ENCODE measurements around the gene PARP8. TPM values are rescaled to one million over a fixed set of nuclear protein-coding genes. Genes with fewer than 3 reads are reported as not detected.
A peak's percentile ranks its signal among the peaks of the same experiment; 100 is the strongest.

The PARP8 gene
- total and polyA plus RNA-seq, 7 experiments from 2014 or later: 45.7 to 188 (median 121) TPM

DNA sequence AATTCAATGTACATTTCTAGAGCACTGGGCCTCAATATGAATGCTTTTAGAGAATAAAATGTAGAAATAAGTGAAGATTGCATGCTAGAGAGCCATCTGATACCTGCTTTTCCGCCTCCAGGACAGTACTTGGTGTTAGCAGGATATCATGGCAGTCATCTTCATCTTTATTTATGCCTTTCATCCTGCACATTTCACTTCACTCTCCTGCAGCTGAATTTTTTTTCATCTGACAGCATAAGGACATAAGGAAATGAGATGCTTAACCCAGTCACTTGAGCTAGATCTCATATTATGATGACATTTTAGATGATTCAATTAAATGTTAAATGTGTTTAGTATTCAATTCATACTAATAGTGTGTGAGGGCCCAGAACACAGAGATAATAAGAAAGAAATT lies 162.6 kb downstream of the PARP8 start:
- Mint-ChIP-seq H3K4me3 (no peak overlapping the region), H3K27me3 (no peaks in the 10 kb centered on the region), H3K27ac (peak overlapping the region in 1 of 9 donors; percentile 5), H3K4me1 (peaks cover 0 to 5% (median 2%) of the 10 kb centered on the region in 7 donors), H3K9me3 (no peaks in the 10 kb centered on the region), H3K36me3 (peaks cover 13 to 58% (median 40%) of the 10 kb centered on the region in 5 donors)
- H3K27ac ChIP-seq (ENCODE audit: low read depth, low read length): no peak overlapping the region
- DNase-seq (no peak), ATAC-seq (no peak)
- H3K4me3 ChIP-seq (ENCODE audit: low read length): no peak overlapping the region
- H3K27me3 ChIP-seq (ENCODE audit: control insufficient read depth in 2 of 2, insufficient read depth in 2 of 2, low read length in 2 of 2): no peaks in the 10 kb centered on the region
- POLR2A ChIA-PET: interaction anchor here (0.6 kb wide), 1 partner anchor 311 kb away, joined by 4 read pairs; no protein-coding TSS in a partner anchor
- no peaks in the 10 kb centered on the region for H3K9me3 ChIP-seq (ENCODE audit: control insufficient read depth in 2 of 3, low read length in 3 of 3)
- no peaks in the 10 kb centered on the region for H3K4me1 ChIP-seq (ENCODE audit: control insufficient read depth in 2 of 2, insufficient read depth in 2 of 2, low read length in 2 of 2)
- H3K36me3 ChIP-seq (ENCODE audit: control insufficient read depth in 2 of 3, insufficient read depth in 3 of 3, low read length in 3 of 3): peaks cover 8 to 59% (median 56%) of the 10 kb centered on the region in 3 experiments
- CTCF ChIA-PET: no interaction called here
- intact Hi-C loops (cut with micrococcal nuclease): no loop called here

DNA sequence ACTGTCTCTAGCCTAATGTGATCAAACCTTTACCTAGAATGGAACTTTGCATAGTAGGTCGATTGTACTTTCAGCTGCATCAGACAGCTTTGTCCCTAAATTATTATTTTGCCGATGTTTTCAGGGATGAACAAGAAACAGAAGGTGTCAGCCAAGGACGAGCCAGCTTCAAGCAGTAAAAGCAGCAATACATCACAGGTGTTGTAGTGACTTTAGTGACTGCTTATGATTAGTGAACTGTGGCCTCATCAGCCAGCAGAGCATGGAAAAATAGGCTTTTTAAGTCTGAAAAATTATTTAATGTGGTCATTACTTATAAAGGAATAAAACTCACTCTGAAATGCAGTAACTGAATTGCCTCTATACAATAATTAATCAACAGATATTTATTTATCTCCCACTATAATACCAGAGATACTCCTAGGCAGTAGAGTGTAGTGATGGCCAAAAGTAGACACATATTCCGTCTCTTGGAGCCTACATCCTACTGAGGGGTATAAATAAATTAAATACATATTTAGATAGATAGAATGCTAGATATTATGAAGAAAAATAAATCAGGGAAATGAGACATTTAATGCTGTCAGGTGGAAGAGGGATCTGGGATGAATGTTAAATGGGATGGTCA lies 166.3 kb downstream of the PARP8 start:
- peaks cover 8 to 78% (median 67%) of the 10 kb centered on the region in 3 experiments for H3K36me3 ChIP-seq (ENCODE audit: control insufficient read depth in 2 of 3, insufficient read depth in 3 of 3, low read length in 3 of 3)
- POLR2A ChIA-PET: no interaction called here
- Mint-ChIP-seq H3K36me3 (peaks cover 13 to 65% (median 49%) of the 10 kb centered on the region in 5 donors), H3K9me3 (no peaks in the 10 kb centered on the region), H3K27ac (peak overlapping the region in 1 of 9 donors; percentile 12), H3K4me1 (peaks cover 0 to 4% (median 0%) of the 10 kb centered on the region in 7 donors), H3K27me3 (no peaks in the 10 kb centered on the region), H3K4me3 (no peak overlapping the region)
- H3K4me3 ChIP-seq (ENCODE audit: low read length): no peak overlapping the region
- no peaks in the 10 kb centered on the region for H3K27me3 ChIP-seq (ENCODE audit: control insufficient read depth in 2 of 2, insufficient read depth in 2 of 2, low read length in 2 of 2)
- ATAC-seq (no peak), DNase-seq (no peak)
- no peaks in the 10 kb centered on the region for H3K4me1 ChIP-seq (ENCODE audit: control insufficient read depth in 2 of 2, insufficient read depth in 2 of 2, low read length in 2 of 2)
- intact Hi-C loops (cut with micrococcal nuclease): no loop called here
- no peaks in the 10 kb centered on the region for H3K9me3 ChIP-seq (ENCODE audit: control insufficient read depth in 2 of 3, low read length in 3 of 3)
- CTCF ChIA-PET: no interaction called here
- no peak overlapping the region for H3K27ac ChIP-seq (ENCODE audit: low read depth, low read length)

DNA sequence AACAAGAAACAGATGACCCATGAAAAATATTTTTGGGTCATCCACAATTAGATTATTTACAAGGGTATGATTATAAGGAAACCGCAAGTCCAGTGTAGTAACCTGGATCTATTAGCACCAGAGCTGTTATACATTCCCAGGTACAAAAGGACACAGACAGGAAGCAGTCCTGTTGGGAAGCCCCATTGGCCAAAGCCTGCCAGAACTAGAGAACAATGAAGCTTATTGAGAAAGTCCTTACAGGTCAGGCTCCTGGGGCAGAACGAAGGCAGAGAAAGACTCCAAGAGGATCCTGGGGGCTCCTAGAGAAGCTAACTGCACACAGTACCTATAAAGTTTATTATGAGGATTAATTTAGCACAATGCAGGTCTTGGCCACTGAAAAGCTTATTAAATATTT lies 169.9 kb downstream of the PARP8 start:
- intact Hi-C loops (cut with micrococcal nuclease): no loop called here
- Histone ChIP-seq H3K36me3 (ENCODE audit: control insufficient read depth in 2 of 3, insufficient read depth in 3 of 3, low read length in 3 of 3) (peaks cover 0 to 60% (median 60%) of the 10 kb centered on the region in 3 experiments), H3K27me3 (ENCODE audit: control insufficient read depth in 2 of 2, insufficient read depth in 2 of 2, low read length in 2 of 2) (no peaks in the 10 kb centered on the region), H3K4me3 (ENCODE audit: low read length) (no peak overlapping the region), H3K4me1 (ENCODE audit: control insufficient read depth in 2 of 2, insufficient read depth in 2 of 2, low read length in 2 of 2) (no peaks in the 10 kb centered on the region), H3K9me3 (ENCODE audit: control insufficient read depth in 2 of 3, low read length in 3 of 3) (no peaks in the 10 kb centered on the region), H3K27ac (ENCODE audit: low read depth, low read length) (no peak overlapping the region)
- Mint-ChIP-seq H3K4me3 (no peak overlapping the region), H3K9me3 (no peaks in the 10 kb centered on the region), H3K27ac (peak overlapping the region in 1 of 9 donors; percentile 19), H3K4me1 (peaks cover 0 to 6% (median 0%) of the 10 kb centered on the region in 7 donors), H3K27me3 (no peaks in the 10 kb centered on the region), H3K36me3 (peaks cover 10 to 76% (median 65%) of the 10 kb centered on the region in 5 donors)
- ChIA-PET CTCF (no interaction called here), POLR2A (no interaction called here)
- ATAC-seq: no peak
- no peak for DNase-seq

DNA sequence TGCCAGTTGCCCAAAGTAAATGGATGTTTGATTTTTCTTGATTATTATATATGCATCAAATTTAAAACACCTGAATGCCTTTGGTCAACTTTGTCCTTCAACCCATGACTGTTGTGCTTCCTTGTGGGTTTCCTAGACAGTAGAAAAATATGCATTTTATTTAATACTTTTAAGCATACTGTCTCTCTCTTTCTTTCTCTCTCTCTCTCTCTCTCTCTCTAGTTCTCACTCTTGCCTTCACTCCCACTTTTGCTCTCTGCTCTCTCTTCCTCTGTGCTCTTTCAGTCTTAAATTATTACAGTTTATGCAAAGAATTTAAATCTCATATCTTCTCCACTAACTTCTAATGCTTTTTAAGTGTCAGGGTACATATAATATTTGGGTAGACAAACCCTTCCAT lies 173.0 kb downstream of the PARP8 start:
- H3K9me3 Mint-ChIP-seq: no peaks in the 10 kb centered on the region
- DNase-seq: no peak
- Histone ChIP-seq H3K9me3 (ENCODE audit: control insufficient read depth in 2 of 3, low read length in 3 of 3) (no peaks in the 10 kb centered on the region), H3K4me1 (ENCODE audit: control insufficient read depth in 2 of 2, insufficient read depth in 2 of 2, low read length in 2 of 2) (no peaks in the 10 kb centered on the region), H3K4me3 (ENCODE audit: low read length) (no peak overlapping the region), H3K27ac (ENCODE audit: low read depth, low read length) (no peak overlapping the region), H3K27me3 (ENCODE audit: control insufficient read depth in 2 of 2, insufficient read depth in 2 of 2, low read length in 2 of 2) (no peaks in the 10 kb centered on the region), H3K36me3 (ENCODE audit: control insufficient read depth in 2 of 3, insufficient read depth in 3 of 3, low read length in 3 of 3) (peaks cover 0 to 53% (median 50%) of the 10 kb centered on the region in 3 experiments)
- H3K36me3 Mint-ChIP-seq: peaks cover 12 to 76% (median 58%) of the 10 kb centered on the region in 5 donors
- ChIA-PET POLR2A (no interaction called here), CTCF (no interaction called here)
- H3K4me1 Mint-ChIP-seq: peaks cover 0 to 6% (median 0%) of the 10 kb centered on the region in 7 donors
- H3K27me3 Mint-ChIP-seq: no peaks in the 10 kb centered on the region
- no peak overlapping the region for H3K4me3 Mint-ChIP-seq
- no peak for ATAC-seq
- peak overlapping the region in 4 of 9 donors; percentile 1 to 46 (median 21) for H3K27ac Mint-ChIP-seq
- intact Hi-C loops (cut with micrococcal nuclease): no loop called here

DNA sequence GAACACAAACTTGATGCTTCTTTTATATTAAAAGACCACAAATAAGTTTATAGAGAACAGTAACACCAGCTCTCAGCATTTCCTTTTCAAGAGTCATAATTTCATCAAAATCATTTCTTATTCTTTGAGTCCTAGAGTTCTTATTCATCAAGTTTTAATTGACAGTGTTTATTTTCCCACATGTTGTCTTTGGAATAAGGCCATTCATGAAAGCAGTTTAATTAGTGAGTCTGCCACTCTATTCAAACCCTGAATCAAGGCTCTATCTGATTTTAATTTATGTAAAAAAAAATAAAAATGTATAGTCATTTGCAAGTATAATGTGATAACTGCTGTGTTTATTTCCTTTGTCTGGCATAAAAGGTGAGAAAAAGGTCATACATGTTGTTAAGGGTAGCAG lies 176.7 kb downstream of the PARP8 start:
- Mint-ChIP-seq H3K4me3 (no peak overlapping the region), H3K9me3 (no peaks in the 10 kb centered on the region), H3K27me3 (no peaks in the 10 kb centered on the region), H3K4me1 (peaks cover 0 to 6% (median 0%) of the 10 kb centered on the region in 7 donors), H3K27ac (no peak overlapping the region), H3K36me3 (peaks cover 11 to 45% (median 30%) of the 10 kb centered on the region in 5 donors)
- no peaks in the 10 kb centered on the region for H3K9me3 ChIP-seq (ENCODE audit: control insufficient read depth in 2 of 3, low read length in 3 of 3)
- ATAC-seq (no peak), DNase-seq (no peak)
- intact Hi-C loops (cut with micrococcal nuclease): no loop called here
- H3K27ac ChIP-seq (ENCODE audit: low read depth, low read length): no peak overlapping the region
- H3K4me1 ChIP-seq (ENCODE audit: control insufficient read depth in 2 of 2, insufficient read depth in 2 of 2, low read length in 2 of 2): no peaks in the 10 kb centered on the region
- POLR2A ChIA-PET: no interaction called here
- H3K4me3 ChIP-seq (ENCODE audit: low read length): no peak overlapping the region
- peaks cover 0 to 28% (median 15%) of the 10 kb centered on the region in 3 experiments for H3K36me3 ChIP-seq (ENCODE audit: control insufficient read depth in 2 of 3, insufficient read depth in 3 of 3, low read length in 3 of 3)
- CTCF ChIA-PET: no interaction called here
- no peaks in the 10 kb centered on the region for H3K27me3 ChIP-seq (ENCODE audit: control insufficient read depth in 2 of 2, insufficient read depth in 2 of 2, low read length in 2 of 2)

DNA sequence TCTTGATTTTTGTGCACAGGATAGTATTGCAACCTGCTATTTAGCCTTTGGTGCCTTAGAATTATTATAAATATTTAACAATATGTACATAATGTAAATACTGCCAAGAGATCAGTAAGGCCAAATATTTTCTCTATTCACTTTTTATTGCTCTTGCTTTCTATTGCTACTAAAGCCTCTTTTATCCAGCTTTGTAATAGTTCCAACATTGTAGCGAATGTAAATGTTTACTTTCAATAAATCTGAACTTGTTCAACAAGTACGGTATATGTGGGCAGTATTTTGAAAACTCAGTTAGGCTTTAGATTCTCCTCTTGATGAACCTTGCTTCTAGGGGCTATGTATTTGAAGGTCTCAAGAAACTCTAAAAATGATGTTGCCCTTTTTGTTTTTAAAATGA lies 179.8 kb downstream of the PARP8 start:
- H3K36me3 Mint-ChIP-seq: peaks cover 3 to 18% (median 10%) of the 10 kb centered on the region in 5 donors
- no peaks in the 10 kb centered on the region for H3K4me1 ChIP-seq (ENCODE audit: control insufficient read depth in 2 of 2, insufficient read depth in 2 of 2, low read length in 2 of 2)

DNA sequence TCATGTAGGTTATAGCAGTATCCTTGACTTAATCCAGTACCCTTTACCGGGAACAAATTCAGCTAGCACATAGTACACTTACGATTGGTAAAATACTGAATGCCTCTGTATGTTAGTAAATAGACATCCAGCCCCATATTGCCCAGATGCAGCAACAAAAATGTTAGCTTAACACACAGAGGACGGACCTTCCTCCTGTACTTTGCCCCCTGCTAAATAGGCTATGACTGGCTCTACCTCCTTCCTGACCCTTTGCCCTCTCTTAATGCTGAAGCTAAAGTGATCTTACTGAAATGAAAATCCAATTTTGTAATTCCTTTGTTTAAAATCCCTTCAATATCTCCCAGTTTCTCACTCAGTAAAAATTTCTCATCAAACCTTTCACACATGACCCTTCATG lies 183.1 kb downstream of the PARP8 start:
- Mint-ChIP-seq H3K9me3 (peaks cover 0 to 1% (median 0%) of the 10 kb centered on the region in 11 donors), H3K4me1 (peaks cover 0 to 13% (median 6%) of the 10 kb centered on the region in 7 donors), H3K4me3 (no peak overlapping the region), H3K27ac (no peak overlapping the region), H3K27me3 (no peaks in the 10 kb centered on the region), H3K36me3 (peaks cover 0 to 3% (median 0%) of the 10 kb centered on the region in 5 donors)
- no peak for DNase-seq
- intact Hi-C loops (cut with micrococcal nuclease): no loop called here
- POLR2A ChIA-PET: no interaction called here
- Histone ChIP-seq H3K4me1 (ENCODE audit: control insufficient read depth in 2 of 2, insufficient read depth in 2 of 2, low read length in 2 of 2) (no peaks in the 10 kb centered on the region), H3K36me3 (ENCODE audit: control insufficient read depth in 2 of 3, insufficient read depth in 3 of 3, low read length in 3 of 3) (no peaks in the 10 kb centered on the region), H3K27ac (ENCODE audit: low read depth, low read length) (no peak overlapping the region), H3K4me3 (ENCODE audit: low read length) (no peak overlapping the region), H3K9me3 (ENCODE audit: control insufficient read depth in 2 of 3, low read length in 3 of 3) (no peaks in the 10 kb centered on the region), H3K27me3 (ENCODE audit: control insufficient read depth in 2 of 2, insufficient read depth in 2 of 2, low read length in 2 of 2) (no peaks in the 10 kb centered on the region)
- CTCF ChIA-PET: no interaction called here
- no peak for ATAC-seq

More for the DNA sequence above, 179.8 kb downstream of the PARP8 start:
- Mint-ChIP-seq H3K9me3 (no peaks in the 10 kb centered on the region), H3K4me1 (no peaks in the 10 kb centered on the region), H3K27ac (peak overlapping the region in 2 of 9 donors; percentile 4 to 13), H3K4me3 (no peak overlapping the region), H3K27me3 (no peaks in the 10 kb centered on the region)
- Histone ChIP-seq H3K27me3 (ENCODE audit: control insufficient read depth in 2 of 2, insufficient read depth in 2 of 2, low read length in 2 of 2) (no peaks in the 10 kb centered on the region), H3K27ac (ENCODE audit: low read depth, low read length) (no peak overlapping the region), H3K36me3 (ENCODE audit: control insufficient read depth in 2 of 3, insufficient read depth in 3 of 3, low read length in 3 of 3) (peaks cover 0 to 11% (median 9%) of the 10 kb centered on the region in 3 experiments), H3K9me3 (ENCODE audit: control insufficient read depth in 2 of 3, low read length in 3 of 3) (no peaks in the 10 kb centered on the region), H3K4me3 (ENCODE audit: low read length) (no peak overlapping the region)
- no peak for DNase-seq
- POLR2A ChIA-PET: no interaction called here
- intact Hi-C loops (cut with micrococcal nuclease): no loop called here
- CTCF ChIA-PET: no interaction called here
- no peak for ATAC-seq

Data from naive thymus-derived CD4-positive, alpha-beta T cell (primary cell).